IMR-90 (cell line): ENCODE results near the gene RBMXL3. TPM values are rescaled to one million over a fixed set of nuclear protein-coding genes. Genes with fewer than 3 reads are reported as not detected.

Experiments
- ATAC-seq: fragments of 200-7000 bp; cut with Tn5 transposase; 2 replicates; pipeline ENCODE4 v1.9.1; 2020; ENCODE audit warnings: low read depth, mild to moderate bottlenecking, moderate library complexity
- BruUV-seq: library from RNA; stranded (reverse); fragments of 400-500 nt; replicated peaks from 2 replicates; lab custom pipeline; 2021; lab: Mats Ljungman, UMichigan
- CTCF ChIA-PET: fragments of 300-600 bp; formaldehyde crosslinking; extraction: SDS; loops from one replicate; lab custom pipeline; 2021; ENCODE audit warnings: antibody characterized with exemption; lab: Yijun Ruan, JAX
- POLR2A ChIA-PET: fragments of 300-600 bp; sonication (Branson Sonifier 250); formaldehyde crosslinking; loops from one replicate; lab custom pipeline; 2022; ENCODE audit warnings: antibody characterized with exemption; ENCODE audit not compliant: unreplicated experiment; lab: Charles Lee
- DNase-seq: peaks from one replicate; pipeline ENCODE4 v3.0.0; 2013
- H2AFZ ChIP-seq: replicated peaks from 2 replicates; pipeline ENCODE3; 2013; ENCODE audit warnings: low read length, mild to moderate bottlenecking; ENCODE audit not compliant: poor library complexity
- H2AK5ac ChIP-seq: 2 replicates; pipeline ENCODE4 v1.6.1; 2013; ENCODE audit warnings: low read depth, low read length, inconsistent platforms
- H2AK9ac ChIP-seq: replicated peaks from 2 replicates; pipeline ENCODE3; 2013; ENCODE audit warnings: mild to moderate bottlenecking, low read depth, low read length, moderate library complexity; ENCODE audit not compliant: poor library complexity
- H2BK120ac ChIP-seq: 2 replicates; pipeline ENCODE4 v1.6.1; 2013; ENCODE audit warnings: low read depth, low read length, inconsistent platforms
- H2BK15ac ChIP-seq: 3 replicates; pipeline ENCODE4 v1.6.1; 2013; ENCODE audit warnings: low read depth, low read length, inconsistent platforms
- H2BK20ac ChIP-seq: 2 replicates; pipeline ENCODE4 v1.6.1; 2013; ENCODE audit warnings: low read depth, mild to moderate bottlenecking, inconsistent platforms, low read length, moderate library complexity
- H2BK5ac ChIP-seq: 2 replicates; pipeline ENCODE4 v1.6.1; 2013; ENCODE audit warnings: mild to moderate bottlenecking, low read depth, low read length, inconsistent platforms; ENCODE audit not compliant: poor library complexity, severe bottlenecking
- H3K14ac ChIP-seq: replicated peaks from 2 replicates; pipeline ENCODE4 v1.6.1; 2013; ENCODE audit warnings: low read depth, low read length, inconsistent platforms
- H3K18ac ChIP-seq: 2 replicates; pipeline ENCODE4 v1.6.1; 2013; ENCODE audit warnings: low read depth, low read length, control low read depth
- H3K23ac ChIP-seq: 2 replicates; pipeline ENCODE4 v1.6.1; 2013; ENCODE audit warnings: low read depth, low read length, inconsistent platforms
- H3K27ac ChIP-seq: 2 replicates; pipeline ENCODE4 v1.5.1; 2013; ENCODE audit warnings: mild to moderate bottlenecking, control low read depth, low read length; ENCODE audit not compliant: insufficient read depth
- H3K27me3 ChIP-seq: 2 replicates; pipeline ENCODE4 v1.6.1; 2013; ENCODE audit warnings: low read length; ENCODE audit not compliant: control insufficient read depth, insufficient read depth
- H3K36me3 ChIP-seq: 2 replicates; pipeline ENCODE4 v1.6.1; 2013; ENCODE audit warnings: low read length, mixed read lengths; ENCODE audit not compliant: control insufficient read depth, insufficient read depth
- H3K4ac ChIP-seq: 2 replicates; pipeline ENCODE4 v1.6.1; 2013; ENCODE audit warnings: low read depth, low read length, inconsistent platforms
- H3K4me1 ChIP-seq: 2 replicates; pipeline ENCODE4 v1.6.1; 2013; ENCODE audit warnings: low read length, mixed read lengths; ENCODE audit not compliant: control insufficient read depth, insufficient read depth
- H3K4me2 ChIP-seq: 2 replicates; pipeline ENCODE4 v1.6.1; 2013; ENCODE audit warnings: low read depth, mild to moderate bottlenecking, control low read depth, low read length, moderate library complexity
- H3K4me3 ChIP-seq: 2 replicates; pipeline ENCODE4 v1.5.1; 2013; ENCODE audit warnings: low read depth, mild to moderate bottlenecking, control low read depth, low read length, moderate library complexity; ENCODE audit not compliant: insufficient read depth
- H3K56ac ChIP-seq: 2 replicates; pipeline ENCODE4 v1.6.1; 2013; ENCODE audit warnings: low read length, inconsistent platforms; ENCODE audit not compliant: insufficient read depth; ENCODE audit errors: extremely low read depth
- H3K79me1 ChIP-seq, 2 experiments: 2 replicates each; pipeline ENCODE4 v1.6.1; 2013; ENCODE audit warnings: low read length in 2 of 2, inconsistent platforms in 1 of 2, low read depth in 1 of 2
- H3K9ac ChIP-seq: 2 replicates; pipeline ENCODE4 v1.6.1; 2013; ENCODE audit warnings: low read depth, low read length, control low read depth
- H3K9me1 ChIP-seq: 2 replicates; pipeline ENCODE4 v1.6.1; 2013; ENCODE audit warnings: low read length, inconsistent platforms; ENCODE audit not compliant: insufficient read depth
- H3K9me3 ChIP-seq: 2 replicates; pipeline ENCODE4 v1.6.1; 2013; ENCODE audit warnings: low read length; ENCODE audit not compliant: control insufficient read depth, insufficient read depth
- H4K20me1 ChIP-seq: 2 replicates; pipeline ENCODE4 v1.6.1; 2013; ENCODE audit warnings: low read length, inconsistent platforms; ENCODE audit not compliant: insufficient read depth
- H4K5ac ChIP-seq: 2 replicates; pipeline ENCODE4 v1.6.1; 2013; ENCODE audit warnings: mild to moderate bottlenecking, low read depth, low read length, control low read depth
- H4K8ac ChIP-seq, 2 experiments: 2 replicates each; pipeline ENCODE4 v1.6.1; 2013; ENCODE audit warnings: low read depth in 2 of 2, low read length in 2 of 2, control low read depth in 1 of 2, inconsistent platforms in 1 of 2
- H4K91ac ChIP-seq: 2 replicates; pipeline ENCODE4 v1.6.1; 2013; ENCODE audit warnings: low read depth, low read length, inconsistent platforms; ENCODE audit not compliant: insufficient read depth
- BHLHE40 ChIP-seq: fragments of 150-350 bp; IDR thresholded peaks from 2 replicates; pipeline ENCODE4 v1.6.1; 2016; ENCODE audit warnings: mild to moderate bottlenecking, low read depth, low read length
- CEBPB ChIP-seq: IDR thresholded peaks from 2 replicates; pipeline ENCODE4 v1.6.1; 2012; ENCODE audit warnings: low read depth, low read length, improper control_type of control experiment
- CHD1 ChIP-seq: IDR thresholded peaks from 2 replicates; pipeline ENCODE4 v1.6.1; 2012; ENCODE audit warnings: low read depth, low read length, improper control_type of control experiment
- CTCF ChIP-seq: conservative IDR thresholded peaks from 2 replicates; pipeline ENCODE4 v1.5.1; 2012; ENCODE audit warnings: mild to moderate bottlenecking, low read depth, low read length, improper control_type of control experiment
- ELK1 ChIP-seq: fragments of 150-350 bp; IDR thresholded peaks from 2 replicates; pipeline ENCODE4 v1.6.1; 2016; ENCODE audit warnings: low read depth, mild to moderate bottlenecking, low read length, moderate library complexity, borderline replicate concordance
- FOS ChIP-seq: fragments of 150-350 bp; IDR thresholded peaks from 2 replicates; pipeline ENCODE4 v1.6.1; 2016; ENCODE audit warnings: low read depth, low read length
- MAFK ChIP-seq: IDR thresholded peaks from 2 replicates; pipeline ENCODE4 v1.6.1; 2012; ENCODE audit warnings: low read depth, low read length, improper control_type of control experiment
- MAZ ChIP-seq: IDR thresholded peaks from 2 replicates; pipeline ENCODE4 v1.6.1; 2012; ENCODE audit warnings: low read depth, mild to moderate bottlenecking, low read length, improper control_type of control experiment, moderate library complexity, borderline replicate concordance
- MXI1 ChIP-seq: IDR thresholded peaks from 2 replicates; pipeline ENCODE4 v1.6.1; 2012; ENCODE audit warnings: low read depth, mild to moderate bottlenecking, low read length, moderate library complexity, borderline replicate concordance
- NFE2L2 ChIP-seq: fragments of 150-350 bp; IDR thresholded peaks from 2 replicates; pipeline ENCODE4 v1.6.1; 2016; ENCODE audit warnings: low read depth, mild to moderate bottlenecking, low read length
- POLR2A ChIP-seq: IDR thresholded peaks from 2 replicates; pipeline ENCODE4 v1.6.1; 2012; ENCODE audit warnings: mild to moderate bottlenecking, low read depth, low read length
- RAD21 ChIP-seq: IDR thresholded peaks from 2 replicates; pipeline ENCODE4 v1.6.1; 2012; ENCODE audit warnings: low read length, improper control_type of control experiment
- RCOR1 ChIP-seq: IDR thresholded peaks from 2 replicates; pipeline ENCODE4 v1.6.1; 2012; ENCODE audit warnings: mild to moderate bottlenecking, low read length, improper control_type of control experiment; ENCODE audit not compliant: insufficient replicate concordance
- RFX5 ChIP-seq: IDR thresholded peaks from 2 replicates; pipeline ENCODE4 v1.8.0; 2012; ENCODE audit warnings: low read depth, mild to moderate bottlenecking, low read length, moderate library complexity
- SMC3 ChIP-seq: fragments of 150-350 bp; IDR thresholded peaks from 2 replicates; pipeline ENCODE4 v1.6.1; 2016; ENCODE audit warnings: low read depth, mild to moderate bottlenecking, antibody characterized with exemption, low read length, moderate library complexity
- WGBS, 2 experiments: methylation state at CpG; one replicate each; pipeline versions ENCODE4 v1.1.5 to v1.1.7; 2013; ENCODE audit warnings: missing lambda C conversion rate in 2 of 2; ENCODE audit not compliant: insufficient read length in 1 of 2; ENCODE audit errors: extremely low coverage in 2 of 2; 5-methylcytosine and 5-hydroxymethylcytosine counted together
- dilution Hi-C: fragments of 300-500 bp; cut with HindIII; formaldehyde crosslinking; loops from one replicate; pipeline ENCODE4 v1.14.3; 2018; ENCODE audit warnings: low sequenced_read_pairs; ENCODE audit not compliant: unreplicated experiment
- in situ Hi-C: fragments of 300-500 bp; cut with MboI; formaldehyde crosslinking; loops from 3 replicates; pipeline ENCODE4 v1.14.3; 2019; ENCODE audit warnings: low sequenced_read_pairs, inconsistent platforms, mixed read lengths
- intact Hi-C: fragments of 100-400 bp; cut with micrococcal nuclease; formaldehyde crosslinking; loops from 2 replicates; pipeline ENCODE4 v1.10.0; 2022
- polyA plus RNA-seq, 3 experiments: library from polyadenylated mRNA; depleted of rRNA; stranded (reverse); fragments of >200 nt; gene quantifications; 2 replicates each; pipeline ENCODE4 v1.2.3, GENCODE V29; 2012; ENCODE audit warnings: low replicate concordance in 1 of 3
- total RNA-seq: library from RNA; depleted of rRNA; stranded (reverse); fragments of >200 nt; gene quantifications from 2 replicates; pipeline ENCODE4 v1.2.3, GENCODE V29; 2012
- TF ChIP-seq, protein P1 (sequence below): fragments of 150-350 bp; IDR thresholded peaks from 2 replicates; pipeline ENCODE4 v1.6.1; 2017; ENCODE audit warnings: mild to moderate bottlenecking, antibody characterized with exemption, low read length, low read depth

Gene RBMXL3
- total and polyA plus RNA-seq, 2 of the 4 experiments (the other 2 are of a cell fraction): not detected

DNA sequence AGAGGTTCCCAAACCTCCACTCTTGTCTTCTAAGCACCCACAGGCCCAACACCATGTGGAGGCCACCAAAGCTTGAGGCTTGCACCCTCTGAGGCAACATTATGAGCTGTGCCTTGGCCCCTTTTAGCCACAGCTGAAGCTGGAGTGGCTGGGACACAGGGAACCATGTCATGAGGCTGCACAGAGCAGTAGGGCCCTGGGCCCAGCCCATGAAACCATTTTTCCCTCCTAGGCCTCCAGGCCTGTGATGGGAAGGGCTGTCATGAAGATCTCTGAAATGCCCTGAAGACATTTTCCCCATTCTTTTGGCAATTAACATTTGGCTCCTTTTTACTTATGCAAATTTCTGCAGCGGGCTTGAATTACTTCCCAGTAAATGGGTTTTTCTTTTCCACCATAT lies 14.8 kb downstream of the RBMXL3 start:
- intact Hi-C loops (no loop called here), in situ Hi-C loops (no loop called here), dilution Hi-C loops (no loop called here)
- H2BK20ac ChIP-seq: no peak overlapping the region
- H2BK15ac ChIP-seq: no peak overlapping the region
- H2BK5ac ChIP-seq: no peak overlapping the region
- no peak overlapping the region for H3K9ac ChIP-seq
- no peak overlapping the region for H3K4me2 ChIP-seq
- no peaks in the 10 kb centered on the region for H3K36me3 ChIP-seq
- no peaks in the 10 kb centered on the region for H4K20me1 ChIP-seq
- peaks cover 1% of the 10 kb centered on the region for H3K27me3 ChIP-seq
- ChIA-PET POLR2A (no interaction called here), CTCF (no interaction called here)
- no CpG with 5 or more reads among the region's 1 CpG for WGBS, 2 experiments
- H2AK5ac ChIP-seq: no peak overlapping the region
- DNase-seq (no peak), ATAC-seq (no peak)
- H2AK9ac ChIP-seq: no peak overlapping the region
- H4K5ac ChIP-seq: no peak overlapping the region
- no peak overlapping the region for H2BK120ac ChIP-seq
- H3K56ac ChIP-seq: no peak overlapping the region
- H3K4ac ChIP-seq: no peak overlapping the region
- no peak overlapping the region for H2AFZ ChIP-seq
- H3K79me1 ChIP-seq: peaks cover 0 to 3% of the 10 kb centered on the region in 2 experiments; a peak in 1 of 4 replicates
- H3K4me3 ChIP-seq: no peak overlapping the region
- no peak overlapping the region for H3K27ac ChIP-seq
- H4K8ac ChIP-seq: no peak overlapping the region
- H3K9me3 ChIP-seq: peaks cover 5% of the 10 kb centered on the region; the same call in 1 of the 2 replicates
- H3K4me1 ChIP-seq: no peaks in the 10 kb centered on the region
- no peaks in the 10 kb centered on the region for H3K9me1 ChIP-seq
- no peak overlapping the region for H3K14ac ChIP-seq
- no peak for TF ChIP-seq RCOR1
- TF ChIP-seq CEBPB: no peak
- TF ChIP-seq POLR2A: no peak
- no peak for TF ChIP-seq ELK1
- TF ChIP-seq, protein P1, sequence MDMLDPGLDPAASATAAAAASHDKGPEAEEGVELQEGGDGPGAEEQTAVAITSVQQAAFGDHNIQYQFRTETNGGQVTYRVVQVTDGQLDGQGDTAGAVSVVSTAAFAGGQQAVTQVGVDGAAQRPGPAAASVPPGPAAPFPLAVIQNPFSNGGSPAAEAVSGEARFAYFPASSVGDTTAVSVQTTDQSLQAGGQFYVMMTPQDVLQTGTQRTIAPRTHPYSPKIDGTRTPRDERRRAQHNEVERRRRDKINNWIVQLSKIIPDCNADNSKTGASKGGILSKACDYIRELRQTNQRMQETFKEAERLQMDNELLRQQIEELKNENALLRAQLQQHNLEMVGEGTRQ: no peak
- TF ChIP-seq SMC3: no peak
- no peak for TF ChIP-seq RFX5
- TF ChIP-seq FOS: no peak
- no peak for TF ChIP-seq CHD1
- TF ChIP-seq NFE2L2: no peak
- TF ChIP-seq CTCF: no peak
- TF ChIP-seq MAZ: no peak
- no peak for TF ChIP-seq BHLHE40
- no peak for TF ChIP-seq MXI1
- no peak for TF ChIP-seq MAFK
- no peak for TF ChIP-seq RAD21
- no peak overlapping the region for H3K23ac ChIP-seq
- H4K91ac ChIP-seq: no peak overlapping the region
- no peak overlapping the region for H3K18ac ChIP-seq
- BruUV-seq: no TSS peak
